GM19467 (cell line): ENCODE results near the gene PARD3.
A peak's percentile ranks its signal among the peaks of the same experiment; 100 is the strongest.

Source experiments
- ATAC-seq: cut with Tn5 transposase; IDR thresholded peaks from one replicate; pipeline ENCODE4 v1.9.1; 2021; ENCODE audit warnings: mild to moderate bottlenecking, moderate library complexity; ENCODE audit not compliant: unreplicated experiment

The PARD3 gene

GRCh38 chr10:34335960-34336690, 479.0 kb downstream of the PARD3 start:
- ATAC-seq = no peak

GRCh38 chr10:34334908-34335307, 480.2 kb downstream of the PARD3 start:
- no peak for ATAC-seq

GRCh38 chr10:34333513-34333912, 481.6 kb downstream of the PARD3 start:
- ATAC-seq = no peak

DNA sequence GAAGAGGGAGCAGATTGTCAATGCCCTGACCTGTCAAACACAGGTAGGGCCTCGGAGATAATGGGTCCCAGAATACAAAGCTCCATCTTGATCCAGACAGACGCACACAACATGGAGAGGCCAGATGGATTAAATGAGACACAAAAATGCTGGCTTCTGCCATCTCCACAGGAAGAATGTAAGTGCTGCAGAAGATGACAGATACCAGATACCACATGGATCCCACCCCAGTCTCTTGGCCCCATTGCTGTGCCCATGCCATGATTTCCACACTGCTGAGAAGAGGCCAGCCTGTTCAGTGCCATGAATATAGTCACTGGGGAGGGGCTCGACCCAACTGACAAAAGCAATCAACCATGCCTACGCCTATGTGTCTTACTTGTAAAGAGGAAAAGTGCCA, 487.9 kb downstream of the PARD3 start:
- ATAC-seq = no peak

DNA sequence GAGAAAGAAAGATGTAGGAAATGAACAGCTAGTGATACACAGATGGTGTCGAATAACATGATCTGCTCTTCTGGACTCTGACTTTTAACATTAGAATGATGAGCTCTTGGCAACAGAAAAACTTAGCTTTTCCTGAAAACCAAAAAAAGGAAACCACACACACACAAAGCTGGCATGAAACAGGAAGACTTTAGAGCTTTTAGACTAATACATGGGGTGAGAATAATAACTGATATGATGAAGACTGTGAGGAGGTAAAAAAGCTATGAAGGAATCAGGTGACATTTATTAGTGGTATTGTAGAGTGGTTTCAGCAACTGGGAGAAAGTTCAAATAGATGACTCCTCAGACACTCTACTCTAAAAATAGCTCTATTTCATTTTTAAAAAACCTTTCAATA, 491.9 kb downstream of the PARD3 start:
- ATAC-seq = no peak

DNA sequence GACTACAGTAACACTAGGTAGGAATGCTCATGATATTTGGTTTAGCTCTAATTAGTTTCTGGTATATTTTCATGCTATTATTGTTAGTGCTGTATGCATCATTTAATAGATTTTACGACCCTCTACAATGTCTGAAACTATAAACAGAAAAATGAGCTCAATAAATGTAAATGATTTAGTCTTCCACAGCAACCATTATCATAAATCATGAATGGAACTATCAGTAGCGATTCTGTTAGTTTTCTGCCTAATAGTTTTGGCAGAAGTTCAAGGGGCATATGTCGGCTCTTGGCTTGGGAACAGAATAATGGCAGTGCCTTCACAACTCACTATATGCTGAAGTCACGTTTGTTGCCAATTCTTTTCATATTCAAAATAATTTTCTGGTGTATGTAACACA, 494.8 kb downstream of the PARD3 start:
- ATAC-seq = no peak

- ATAC-seq = no peak
These were observed 495.8 kb downstream of the PARD3 start for GRCh38 chr10:34319197-34319846.

GRCh38 chr10:34316154-34316553, 498.9 kb downstream of the PARD3 start:
- no peak for ATAC-seq

- ATAC-seq = no peak
These were observed 500.6 kb downstream of the PARD3 start for GRCh38 chr10:34314457-34314856.

DNA sequence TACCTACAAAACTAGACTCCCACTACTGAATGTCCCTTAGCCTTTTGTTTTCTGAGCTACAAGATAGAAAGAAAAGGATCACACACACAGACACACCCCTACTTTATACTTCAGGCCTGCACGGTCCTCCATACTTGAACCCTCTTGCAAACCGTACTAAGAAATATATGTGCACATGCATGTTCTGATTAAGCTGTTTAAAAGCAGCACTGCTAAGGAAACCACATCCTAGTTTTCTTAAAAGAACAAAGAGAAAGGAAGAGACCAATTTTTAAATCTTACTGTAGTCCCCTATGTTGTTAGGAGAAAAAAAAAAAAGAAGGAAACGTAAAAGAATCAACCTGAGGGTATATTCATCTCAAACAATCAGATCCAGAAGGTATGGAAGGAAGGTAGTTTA, 501.2 kb downstream of the PARD3 start:
- no peak for ATAC-seq

- no peak for ATAC-seq
These were observed 501.7 kb downstream of the PARD3 start for GRCh38 chr10:34313353-34313752.

DNA sequence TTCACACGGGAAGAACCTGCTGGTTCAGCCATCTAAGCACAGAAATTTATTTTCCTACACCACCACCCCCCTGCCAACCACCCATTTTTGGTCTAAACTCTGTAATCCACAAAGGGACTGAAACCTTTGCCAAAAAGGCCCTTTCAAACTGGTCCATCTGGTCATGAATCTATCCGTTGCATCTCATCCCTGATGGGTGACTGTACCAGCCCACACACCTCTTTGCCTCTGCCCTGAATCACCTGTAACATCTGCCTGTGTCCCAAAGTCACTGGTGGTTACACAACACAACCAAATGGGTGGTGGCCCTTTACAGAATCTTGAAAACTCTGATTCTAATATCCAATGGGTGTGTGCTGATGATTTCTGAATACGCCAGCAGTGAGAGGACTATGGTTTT, 503.4 kb downstream of the PARD3 start:
- ATAC-seq = no peak

- no peak for ATAC-seq
These were observed 504.9 kb downstream of the PARD3 start for GRCh38 chr10:34310234-34310633.

GRCh38 chr10:34305189-34305588, 509.9 kb downstream of the PARD3 start:
- peak; percentile 65 for ATAC-seq

GRCh38 chr10:34303022-34303421, 512.1 kb downstream of the PARD3 start:
- no peak for ATAC-seq

DNA sequence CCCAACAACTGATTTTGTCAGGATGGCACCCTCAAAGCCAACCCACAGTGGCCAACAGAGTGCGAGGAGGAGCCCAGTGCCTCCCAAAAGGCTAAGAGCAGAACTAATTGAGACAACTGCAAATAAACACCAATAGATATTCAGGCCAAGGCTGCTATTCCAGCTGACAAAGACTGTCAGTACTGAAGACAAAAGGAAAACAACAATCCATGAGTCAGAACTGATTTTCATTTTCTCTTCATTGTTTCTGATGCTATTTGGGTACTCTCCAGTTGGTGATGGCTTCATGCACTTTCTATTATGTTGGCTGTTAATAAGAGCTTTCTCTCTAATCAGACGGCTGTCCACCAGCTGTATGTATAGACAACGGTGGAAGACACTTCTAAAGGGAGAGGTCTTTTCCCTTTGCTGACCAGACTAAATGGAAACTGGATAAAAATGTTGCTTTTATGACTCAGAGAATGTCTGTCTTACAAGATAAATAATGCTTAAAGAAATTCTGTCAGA, 515.9 kb downstream of the PARD3 start:
- no peak for ATAC-seq

DNA sequence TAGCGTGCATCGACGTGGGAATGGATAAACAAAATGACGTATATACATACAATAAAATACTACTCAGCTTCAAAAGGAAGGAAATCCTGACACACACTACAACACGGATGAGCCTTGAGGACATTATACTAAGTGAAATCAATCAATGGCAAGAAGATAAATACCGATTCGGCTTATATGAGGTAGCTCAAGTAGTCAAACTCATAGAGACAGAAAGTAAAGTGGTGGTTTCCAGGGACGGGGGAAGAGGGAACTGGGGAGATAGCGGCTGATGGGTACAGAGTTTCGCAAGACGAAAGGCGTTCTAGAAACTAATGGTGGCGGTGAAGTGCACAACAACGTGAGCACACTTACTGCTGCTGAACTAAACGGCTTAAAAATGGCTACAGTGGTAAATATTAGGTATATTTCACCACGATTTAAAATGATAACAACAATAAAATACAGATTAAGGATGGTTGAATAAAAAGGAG, 516.7 kb downstream of the PARD3 start:
- no peak for ATAC-seq

- ATAC-seq = no peak
These were observed 517.4 kb downstream of the PARD3 start for GRCh38 chr10:34297541-34298345.

DNA sequence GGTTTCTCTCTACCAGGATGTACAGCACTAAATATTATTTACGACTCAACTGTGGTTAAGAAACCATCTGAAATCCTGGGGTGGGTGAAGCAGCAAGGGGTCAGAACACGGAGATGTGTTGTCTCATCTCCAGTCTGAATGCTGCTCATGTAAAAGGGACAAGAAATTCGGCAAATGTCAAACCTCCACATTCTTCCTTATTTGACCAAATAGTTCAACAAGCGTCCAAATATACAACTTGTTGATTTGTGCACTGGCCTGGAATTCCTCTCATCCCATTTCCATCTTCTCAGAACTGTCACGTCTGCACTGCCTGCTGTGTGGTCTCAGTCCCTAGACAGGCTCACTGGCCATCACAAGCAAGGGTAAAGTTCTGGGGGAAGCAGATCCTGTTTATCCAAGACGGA, 520.0 kb downstream of the PARD3 start:
- no peak for ATAC-seq

- ATAC-seq = no peak
These were observed 521.0 kb downstream of the PARD3 start for GRCh38 chr10:34294137-34294536.

DNA sequence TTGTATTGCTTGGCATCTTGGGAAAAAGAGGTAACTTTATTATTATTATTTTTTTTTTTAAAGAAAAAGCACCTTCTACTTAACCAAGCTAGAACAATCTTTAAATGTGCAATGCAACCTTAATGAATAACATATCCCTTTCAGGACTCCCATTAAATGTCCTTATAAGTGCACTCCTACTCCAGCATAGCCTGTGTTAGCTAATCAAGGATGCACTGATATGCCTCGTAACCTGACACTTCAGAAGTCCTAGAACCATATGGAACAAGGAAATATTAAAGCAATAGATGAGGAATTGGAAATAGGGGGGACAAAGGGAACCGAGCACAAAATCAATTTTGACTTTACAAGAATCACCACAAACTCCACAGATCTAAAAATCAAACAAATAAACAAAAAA, 522.4 kb downstream of the PARD3 start:
- ATAC-seq = no peak

DNA sequence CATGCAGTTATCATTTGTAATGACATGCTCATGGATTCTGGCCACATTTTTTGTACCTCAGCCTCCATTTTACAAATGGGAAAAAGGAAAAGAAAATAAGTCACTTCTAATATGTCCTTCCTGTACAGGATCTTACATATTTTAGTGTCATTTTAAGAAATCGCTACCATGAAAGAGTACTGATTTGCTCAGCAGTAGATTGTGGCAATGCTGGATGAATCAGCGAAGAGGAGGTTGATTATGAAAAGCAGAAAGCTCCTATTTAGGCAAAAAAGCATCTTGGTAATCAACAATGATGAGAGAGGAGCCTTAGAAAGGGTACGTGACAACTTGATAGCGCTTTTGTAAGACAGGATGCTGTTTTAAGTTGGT, 522.9 kb downstream of the PARD3 start:
- no peak for ATAC-seq
